Vagina (tissue), 2 donors: ENCODE data around the gene CFDP1. TPM values are rescaled to one million over a fixed set of nuclear protein-coding genes. Genes with fewer than 3 reads are reported as not detected.
A peak's percentile ranks its signal among the peaks of the same experiment; 100 is the strongest.
"Not testable (repeated sequence)": the region's sequence is repeated elsewhere in the genome, so short reads cannot be mapped to it uniquely, and the experiment has no call there.

Source experiments
- DNase-seq, 2 donors: peaks; one replicate each; pipeline ENCODE4 v3.0.0-alpha.2; 2017; ENCODE audit errors: extremely low spot score in 2 of 2
- H3K27ac ChIP-seq: fragments of 200-600 bp; sonication (generic); one replicate; pipeline ENCODE4 v1.5.1; 2019
- H3K27me3 ChIP-seq: fragments of 200-600 bp; sonication (generic); one replicate; pipeline ENCODE4 v1.5.1; 2019
- H3K36me3 ChIP-seq, 2 donors: fragments of 200-600 bp; sonication (generic); one replicate each; pipeline ENCODE4 v1.5.1; 2017 to 2019
- H3K4me1 ChIP-seq: fragments of 200-600 bp; sonication (generic); one replicate; pipeline ENCODE4 v1.5.1; 2019
- H3K4me3 ChIP-seq, 2 donors: fragments of 200-600 bp; sonication (generic); 1 replicate in 1 of 2; 2 replicates in 1 of 2; pipeline ENCODE4 v1.5.1; 2016 to 2019
- H3K9me3 ChIP-seq: fragments of 200-600 bp; sonication (generic); one replicate; pipeline ENCODE4 v1.5.1; 2019
- POLR2A ChIP-seq, 2 donors: fragments of 450-650 bp; IDR thresholded peaks; one replicate each; pipeline ENCODE4 v1.6.1; 2017; ENCODE audit warnings: antibody characterized with exemption in 2 of 2, mild to moderate bottlenecking in 2 of 2, moderate library complexity in 2 of 2
- POLR2AphosphoS5 ChIP-seq, 2 donors: sonication (generic); formaldehyde crosslinking; IDR thresholded peaks; one replicate each; pipeline ENCODE4 v1.9.0; 2017; ENCODE audit warnings: antibody characterized with exemption in 2 of 2, mild to moderate bottlenecking in 2 of 2, low read depth in 1 of 2; ENCODE audit not compliant: insufficient read depth in 1 of 2
- intact Hi-C: fragments of 100-400 bp; cut with DNase I; formaldehyde crosslinking; loops from one replicate; pipeline ENCODE4 v1.15.1; 2023
- total RNA-seq: library from RNA; depleted of rRNA; stranded (reverse); fragments of >200 nt; gene quantifications from one replicate; pipeline ENCODE4 v1.2.3, GENCODE V29; 2016
- TF ChIP-seq, protein P1 (sequence below), 3 experiments: fragments of 450-650 bp in 2 of 3; fragments of 200-600 bp in 1 of 3; sonication (generic) in 1 of 3; IDR thresholded peaks; one replicate each; pipeline ENCODE4 v1.5.1; 2017 to 2019; ENCODE audit warnings: antibody characterized with exemption in 3 of 3, mild to moderate bottlenecking in 2 of 3, moderate library complexity in 2 of 3

CFDP1 gene
- total RNA-seq, 1 donor from 2014 or later, result 45.7 TPM

GRCh38 chr16:75272097-75272551 lies 161.2 kb downstream of the CFDP1 start:
- Histone ChIP-seq H3K27me3 (no peaks in the 10 kb centered on the region), H3K9me3 (no peaks in the 10 kb centered on the region), H3K36me3 (no peaks in the 10 kb centered on the region), H3K4me3 (no peak overlapping the region), H3K27ac (no peak overlapping the region), H3K4me1 (peaks cover 11% of the 10 kb centered on the region)
- TF ChIP-seq, protein P1, sequence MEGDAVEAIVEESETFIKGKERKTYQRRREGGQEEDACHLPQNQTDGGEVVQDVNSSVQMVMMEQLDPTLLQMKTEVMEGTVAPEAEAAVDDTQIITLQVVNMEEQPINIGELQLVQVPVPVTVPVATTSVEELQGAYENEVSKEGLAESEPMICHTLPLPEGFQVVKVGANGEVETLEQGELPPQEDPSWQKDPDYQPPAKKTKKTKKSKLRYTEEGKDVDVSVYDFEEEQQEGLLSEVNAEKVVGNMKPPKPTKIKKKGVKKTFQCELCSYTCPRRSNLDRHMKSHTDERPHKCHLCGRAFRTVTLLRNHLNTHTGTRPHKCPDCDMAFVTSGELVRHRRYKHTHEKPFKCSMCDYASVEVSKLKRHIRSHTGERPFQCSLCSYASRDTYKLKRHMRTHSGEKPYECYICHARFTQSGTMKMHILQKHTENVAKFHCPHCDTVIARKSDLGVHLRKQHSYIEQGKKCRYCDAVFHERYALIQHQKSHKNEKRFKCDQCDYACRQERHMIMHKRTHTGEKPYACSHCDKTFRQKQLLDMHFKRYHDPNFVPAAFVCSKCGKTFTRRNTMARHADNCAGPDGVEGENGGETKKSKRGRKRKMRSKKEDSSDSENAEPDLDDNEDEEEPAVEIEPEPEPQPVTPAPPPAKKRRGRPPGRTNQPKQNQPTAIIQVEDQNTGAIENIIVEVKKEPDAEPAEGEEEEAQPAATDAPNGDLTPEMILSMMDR (IDR thresholded peaks at IDR 0.05), result no peak
- TF ChIP-seq POLR2A (IDR thresholded peaks at IDR 0.05), result no peak
- no peak for TF ChIP-seq POLR2AphosphoS5 (IDR thresholded peaks at IDR 0.05; ENCODE audit: insufficient read depth in 1 of 2, low read depth in 1 of 2)
- intact Hi-C loops, result no loop called here
- no peak for DNase-seq

GRCh38 chr16:75271441-75272096 lies 161.7 kb downstream of the CFDP1 start:
- DNase-seq, result no peak
- intact Hi-C loops, result no loop called here
- H3K36me3 ChIP-seq, result no peaks in the 10 kb centered on the region
- H3K27ac ChIP-seq, result no peak overlapping the region
- TF ChIP-seq, protein P1 (IDR thresholded peaks at IDR 0.05), result no peak
- no peak for TF ChIP-seq POLR2AphosphoS5 (IDR thresholded peaks at IDR 0.05; ENCODE audit: insufficient read depth in 1 of 2, low read depth in 1 of 2)
- no peak for TF ChIP-seq POLR2A (IDR thresholded peaks at IDR 0.05)
- no peaks in the 10 kb centered on the region for H3K9me3 ChIP-seq
- peaks cover 15% of the 10 kb centered on the region for H3K4me1 ChIP-seq
- no peak overlapping the region for H3K4me3 ChIP-seq
- no peaks in the 10 kb centered on the region for H3K27me3 ChIP-seq

- peaks cover 33% of the 10 kb centered on the region for H3K4me1 ChIP-seq
- DNase-seq, H3K36me3 ChIP-seq, H3K9me3 ChIP-seq, intact Hi-C loops, H3K27ac ChIP-seq, H3K27me3 ChIP-seq, H3K4me3 ChIP-seq: not testable (repeated sequence)
Measured at GRCh38 chr16:75269358-75269757, 163.9 kb downstream of the CFDP1 start.

DNA sequence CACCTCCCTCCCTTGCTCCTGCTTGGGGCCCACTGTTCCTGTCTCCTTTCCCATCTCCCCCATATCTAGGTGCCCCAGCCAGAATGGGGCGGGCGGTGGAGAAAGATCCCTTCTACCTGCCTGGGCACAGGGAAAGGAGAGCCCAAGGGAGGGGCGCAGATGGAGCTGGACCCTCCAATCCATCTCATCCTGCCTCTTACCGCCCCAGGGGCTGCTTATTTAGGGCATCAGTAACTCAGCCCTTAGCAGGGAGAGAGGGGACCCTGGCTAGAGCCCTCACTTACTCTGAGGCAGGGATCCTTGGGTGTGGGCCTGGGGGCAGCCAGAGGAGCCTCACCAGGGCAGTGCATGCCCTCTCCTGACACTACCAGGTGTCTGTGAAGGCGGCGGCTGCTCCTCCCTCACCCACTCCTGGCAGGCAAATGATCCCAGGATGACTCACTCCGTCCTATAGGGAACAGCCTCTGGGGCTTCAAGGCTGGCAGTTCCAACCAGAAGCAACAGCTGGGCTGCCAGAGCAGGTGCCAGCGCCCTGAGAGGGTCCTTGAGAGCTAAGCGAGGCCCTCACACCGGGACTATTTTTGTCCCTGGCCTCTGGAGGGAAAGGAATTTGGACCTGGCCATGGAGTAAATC lies 165.6 kb downstream of the CFDP1 start:
- Histone ChIP-seq H3K27me3 (no peaks in the 10 kb centered on the region), H3K36me3 (no peaks in the 10 kb centered on the region), H3K4me1 (peaks cover 49% of the 10 kb centered on the region), H3K9me3 (no peaks in the 10 kb centered on the region), H3K4me3 (no peak overlapping the region), H3K27ac (no peak overlapping the region)
- DNase-seq, result no peak
- peak in 1 of 2 donors; percentile 27 for TF ChIP-seq POLR2AphosphoS5 (IDR thresholded peaks at IDR 0.05; ENCODE audit: insufficient read depth in 1 of 2, low read depth in 1 of 2)
- TF ChIP-seq POLR2A (IDR thresholded peaks at IDR 0.05), result no peak
- intact Hi-C loops, result no loop called here

DNA sequence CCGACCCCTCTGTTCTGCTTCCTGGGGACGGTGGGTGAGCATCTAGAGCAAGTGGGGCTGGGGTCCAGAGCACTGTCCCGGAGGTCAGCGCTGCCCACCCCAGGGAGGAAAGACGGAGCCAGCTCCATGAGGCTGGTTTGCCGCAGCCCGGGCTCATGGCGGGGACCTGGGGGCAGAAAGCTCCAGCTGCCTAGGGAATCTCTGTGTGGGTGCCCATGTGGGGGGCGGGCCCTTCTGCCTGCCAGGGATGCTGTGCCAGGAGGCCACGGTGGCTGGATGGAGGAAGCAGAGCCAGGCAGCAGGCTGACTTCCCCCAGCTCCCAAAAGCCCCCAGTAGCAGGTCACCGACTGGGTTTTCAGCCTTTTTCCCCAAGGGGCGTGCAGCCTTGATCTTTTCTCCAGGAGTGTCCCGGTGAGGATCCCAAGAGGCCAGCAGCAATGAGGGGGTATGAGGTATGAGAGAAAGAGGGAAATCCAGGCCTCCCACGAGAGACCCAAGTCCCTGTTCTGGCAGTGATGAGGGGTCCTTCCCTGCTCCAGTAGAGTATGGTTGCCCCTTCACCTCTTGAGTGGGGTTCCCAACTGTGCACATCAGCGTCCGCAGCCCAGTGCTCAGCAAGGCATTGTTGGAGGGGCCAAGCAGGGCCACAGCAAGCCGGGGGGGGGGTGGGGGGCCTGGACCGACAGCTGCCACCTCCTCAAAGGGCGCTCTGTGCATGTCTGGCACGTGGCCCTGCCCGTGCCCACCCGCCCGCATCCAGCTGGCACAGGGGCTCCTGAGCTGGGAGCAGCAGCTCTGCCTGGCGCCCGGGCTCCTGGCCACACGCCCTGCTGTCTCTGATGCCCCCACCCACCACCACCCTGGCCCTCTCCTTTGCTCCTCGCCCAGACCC lies 166.3 kb downstream of the CFDP1 start:
- TF ChIP-seq POLR2AphosphoS5 (IDR thresholded peaks at IDR 0.05; ENCODE audit: insufficient read depth in 1 of 2, low read depth in 1 of 2), result no peak
- TF ChIP-seq POLR2A (IDR thresholded peaks at IDR 0.05), result no peak
- TF ChIP-seq, protein P1 (IDR thresholded peaks at IDR 0.05), result no peak
- Histone ChIP-seq H3K4me1 (peaks cover 56% of the 10 kb centered on the region), H3K36me3 (no peaks in the 10 kb centered on the region), H3K27ac (no peak overlapping the region), H3K9me3 (no peaks in the 10 kb centered on the region), H3K27me3 (no peaks in the 10 kb centered on the region), H3K4me3 (peak overlapping the region; percentile 55 to 86)
- intact Hi-C loops, result no loop called here
- DNase-seq, result no peak
